GM21381 (cell line): ENCODE data around the gene SLC25A53.

Experiments used
- ATAC-seq: cut with Tn5 transposase; IDR thresholded peaks from one replicate; pipeline ENCODE4 v1.9.1; 2021; ENCODE audit warnings: mild to moderate bottlenecking, moderate library complexity; ENCODE audit not compliant: unreplicated experiment

Gene SLC25A53, protein sequence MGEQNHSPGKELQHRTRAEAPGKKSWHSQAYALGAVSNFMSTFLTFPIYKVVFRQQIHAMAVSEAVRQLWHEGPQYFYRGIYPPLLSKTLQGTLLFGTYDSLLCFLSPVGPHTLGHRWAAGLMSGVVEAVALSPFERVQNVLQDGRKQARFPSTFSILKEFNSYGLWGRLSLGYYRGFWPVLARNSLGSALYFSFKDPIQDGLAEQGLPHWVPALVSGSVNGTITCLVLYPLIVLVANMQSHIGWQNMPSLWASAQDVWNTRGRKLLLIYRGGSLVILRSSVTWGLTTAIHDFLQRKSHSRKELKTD

GRCh38 chrX:104156630-104157529 is at the start of gene SLC25A53:
Gene SLC25A53 (minus strand): TSS chrX:104157009. CDS start chrX:104105257, 51,752 bp downstream.
- peak; percentile 91 for ATAC-seq

GRCh38 chrX:104205548-104205947 is 48.7 kb upstream of the SLC25A53 start:
- ATAC-seq, result no peak

DNA sequence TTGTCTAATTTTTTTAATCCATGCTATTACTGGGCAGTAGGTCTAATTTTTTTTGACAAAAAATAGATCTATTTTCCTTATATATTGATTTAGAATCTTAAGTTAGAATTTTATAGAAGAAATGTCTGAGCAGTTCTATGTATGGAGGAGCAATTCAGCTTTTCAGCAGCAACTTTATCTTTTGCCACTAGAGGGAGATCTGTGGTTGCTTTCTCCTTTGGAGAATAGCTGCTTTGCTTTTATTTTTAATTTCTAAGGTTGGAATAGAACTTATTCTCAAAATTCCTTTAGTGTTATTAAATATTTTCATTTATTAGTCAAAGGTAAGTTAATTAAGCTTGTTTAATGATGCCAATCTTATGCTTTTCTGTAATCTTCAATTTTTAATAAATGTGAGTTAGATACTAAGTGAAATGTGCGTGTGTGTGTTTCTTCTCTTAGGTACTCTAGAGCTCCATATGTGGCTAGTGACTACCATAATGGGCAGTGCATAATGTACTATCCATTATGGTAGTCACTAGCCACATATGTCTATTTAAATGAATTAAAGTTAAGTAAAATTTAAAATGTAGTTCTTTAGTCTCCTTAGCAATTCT is 38.8 kb upstream of the SLC25A53 start:
- ATAC-seq, result no peak

GRCh38 chrX:104195013-104195412 is 38.2 kb upstream of the SLC25A53 start:
- no peak for ATAC-seq

- ATAC-seq, result no peak
Measured at GRCh38 chrX:104193485-104193884, 36.7 kb upstream of the SLC25A53 start.

DNA sequence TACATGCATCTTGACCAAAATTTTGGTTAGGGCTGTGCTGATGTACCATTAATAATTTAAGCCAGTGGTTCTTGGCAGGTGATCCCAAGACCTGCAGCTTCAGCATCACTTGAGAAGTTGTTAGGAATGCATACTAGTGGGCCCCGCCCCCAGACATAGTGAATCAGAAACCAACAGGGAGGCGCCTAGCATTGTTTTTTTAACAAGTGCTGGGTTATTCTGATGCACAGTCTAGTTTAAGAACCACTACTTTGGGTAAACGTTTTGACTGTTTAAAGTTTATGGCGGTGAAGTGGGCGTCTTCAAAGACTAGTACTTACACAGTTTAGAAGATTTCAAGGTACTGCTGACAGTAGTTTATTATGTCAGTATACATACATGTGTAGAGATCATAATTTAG is 33.0 kb upstream of the SLC25A53 start:
- no peak for ATAC-seq

- no peak for ATAC-seq
Measured at GRCh38 chrX:104187931-104188330, 31.1 kb upstream of the SLC25A53 start.

- ATAC-seq, result no peak
Measured at GRCh38 chrX:104183685-104184084, 26.9 kb upstream of the SLC25A53 start.

DNA sequence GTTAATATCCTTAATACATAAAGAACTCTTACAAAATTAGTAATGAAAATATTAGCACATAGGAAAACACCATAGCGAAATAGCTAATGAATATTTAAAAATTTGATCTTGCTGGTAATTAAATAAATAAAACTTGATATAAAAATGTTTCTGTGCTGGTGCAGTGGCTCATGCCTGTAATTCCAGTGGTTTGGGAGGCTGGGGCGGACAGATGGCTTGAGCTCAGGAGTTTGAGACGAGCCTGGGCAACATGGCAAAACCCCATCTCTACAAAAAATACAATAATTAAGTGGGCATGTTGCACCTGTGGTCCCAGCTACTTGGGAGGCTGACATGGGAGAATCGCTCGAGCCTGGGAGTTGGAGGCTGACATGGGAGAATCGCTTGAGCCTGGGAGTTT is 17.0 kb upstream of the SLC25A53 start:
- ATAC-seq, result no peak

GRCh38 chrX:104172788-104173187 is 16.0 kb upstream of the SLC25A53 start:
- no peak for ATAC-seq

GRCh38 chrX:104172121-104172520 is 15.3 kb upstream of the SLC25A53 start:
- no peak for ATAC-seq

- no peak for ATAC-seq
Measured at GRCh38 chrX:104168127-104168526, 11.3 kb upstream of the SLC25A53 start.

- ATAC-seq, result no peak
Measured at GRCh38 chrX:104166735-104167436, 10.1 kb upstream of the SLC25A53 start.

- ATAC-seq, result peak; percentile 96
Measured at GRCh38 chrX:104165894-104166734, 9.3 kb upstream of the SLC25A53 start, which contains the start of gene FAM199X. Gene FAM199X (plus strand): TSS chrX:104166453. CDS start chrX:104166786, 333 bp downstream.

DNA sequence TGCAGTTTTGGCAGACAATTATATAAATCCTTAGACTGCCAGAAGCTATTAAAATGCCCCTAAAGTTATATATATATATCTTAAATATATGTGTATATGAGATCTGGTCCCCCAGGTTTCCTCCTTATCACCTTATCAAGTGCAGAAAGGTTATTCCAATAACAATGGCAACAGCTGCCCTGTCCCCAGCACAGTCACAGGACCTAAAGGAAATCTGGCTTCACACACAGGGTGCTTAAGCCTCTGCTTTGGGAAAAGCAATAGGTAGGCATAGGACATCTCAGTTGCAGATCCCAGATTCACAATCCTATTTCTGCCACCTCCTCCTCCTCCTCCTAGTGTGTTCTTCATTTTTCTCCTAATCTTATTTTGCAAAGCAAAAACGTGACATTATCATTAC is 5.8 kb downstream of the SLC25A53 start:
- ATAC-seq, result no peak

GRCh38 chrX:104141087-104141760 is 15.6 kb downstream of the SLC25A53 start:
- ATAC-seq, result no peak

DNA sequence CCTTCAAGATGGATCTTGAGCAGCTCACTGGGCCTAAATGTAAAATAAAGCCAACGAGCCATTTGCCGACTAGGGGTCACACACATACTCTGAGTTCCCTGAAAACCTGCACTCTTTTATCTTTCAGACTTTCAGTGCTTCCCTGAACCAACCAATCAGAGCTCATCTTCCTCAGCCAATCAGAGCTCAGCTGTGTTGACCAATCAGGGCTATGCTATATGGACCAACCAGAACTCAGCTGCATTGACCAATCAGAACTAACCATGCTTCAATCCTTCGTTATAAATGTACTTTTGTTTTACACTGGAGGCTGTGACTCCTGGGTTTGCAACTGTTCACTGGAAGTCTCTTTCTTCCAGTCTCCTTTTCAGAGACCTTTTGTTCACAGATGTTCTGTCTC is 19.3 kb downstream of the SLC25A53 start:
- ATAC-seq, result no peak

GRCh38 chrX:104136241-104137019 is 20.4 kb downstream of the SLC25A53 start:
- ATAC-seq, result peak; percentile 91

GRCh38 chrX:104135677-104136076 is 21.1 kb downstream of the SLC25A53 start:
- no peak for ATAC-seq
